ENCODE data around the gene SCD5.
"Not testable (repeated sequence)": the region's sequence is repeated elsewhere in the genome, so short reads cannot be mapped to it uniquely, and the experiment has no call there.

SCD5 gene

GRCh38 chr4:82798168-82799005, at the start of gene SCD5:
Gene SCD5 (minus strand): TSS chr4:82798796. CDS start chr4:82798537, 259 bp downstream.
- Mint-ChIP-seq H3K4me1 (peaks cover 13% of the 10 kb centered on the region), H3K27me3 (peaks cover 45% of the 10 kb centered on the region), H3K36me3 (ENCODE audit: low read depth) (no peaks in the 10 kb centered on the region), H3K4me3 (peak within 1 kb of the TSS; percentile 74), H3K27ac (no peak within 1 kb of the TSS), H3K9me3 (no peaks in the 10 kb centered on the region)
- peak; percentile 95 for ATAC-seq
- DNase-seq = peak; percentile 58

GRCh38 chr4:82842593-82842992, 44.0 kb upstream of the SCD5 start:
- H3K4me3 Mint-ChIP-seq = no peak overlapping the region
- no peaks in the 10 kb centered on the region for H3K27me3 Mint-ChIP-seq
- DNase-seq = no peak
- H3K4me1 Mint-ChIP-seq = no peaks in the 10 kb centered on the region
- no peak for ATAC-seq
- H3K36me3 Mint-ChIP-seq (ENCODE audit: low read depth) = peaks cover 47% of the 10 kb centered on the region
- H3K9me3 Mint-ChIP-seq = no peaks in the 10 kb centered on the region
- no peak overlapping the region for H3K27ac Mint-ChIP-seq

GRCh38 chr4:82839624-82840023, 41.0 kb upstream of the SCD5 start:
- Mint-ChIP-seq H3K36me3 (ENCODE audit: low read depth) (peaks cover 45% of the 10 kb centered on the region), H3K4me1 (no peaks in the 10 kb centered on the region), H3K27me3 (no peaks in the 10 kb centered on the region), H3K9me3 (no peaks in the 10 kb centered on the region), H3K4me3 (no peak overlapping the region), H3K27ac (no peak overlapping the region)
- ATAC-seq (no peak), DNase-seq (no peak)

GRCh38 chr4:82833696-82834313, 35.2 kb upstream of the SCD5 start:
- peaks cover 43% of the 10 kb centered on the region for H3K36me3 Mint-ChIP-seq (ENCODE audit: low read depth)
- no peak for DNase-seq
- H3K27me3 Mint-ChIP-seq = no peaks in the 10 kb centered on the region
- H3K27ac Mint-ChIP-seq = no peak overlapping the region
- ATAC-seq = no peak
- no peaks in the 10 kb centered on the region for H3K4me1 Mint-ChIP-seq
- H3K4me3 Mint-ChIP-seq = no peak overlapping the region
- H3K9me3 Mint-ChIP-seq = no peaks in the 10 kb centered on the region

DNA sequence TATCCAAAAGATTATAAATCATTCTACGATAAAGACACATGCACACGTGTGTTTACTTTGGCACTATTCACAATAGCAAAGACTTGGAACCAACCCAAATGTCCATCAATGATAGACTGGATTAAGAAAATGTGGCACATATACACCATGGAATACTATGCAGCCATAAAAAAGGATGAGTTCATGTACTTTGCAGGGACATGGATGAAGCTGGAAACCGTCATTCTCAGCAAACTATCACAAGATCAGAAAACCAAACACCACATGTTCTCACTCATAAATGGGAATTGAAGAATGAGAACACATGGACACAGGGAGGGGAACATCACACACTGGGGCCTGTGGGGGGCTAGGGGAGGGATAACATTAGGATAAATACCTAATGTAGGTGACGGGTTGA, 34.5 kb upstream of the SCD5 start:
- H3K27ac Mint-ChIP-seq, H3K27me3 Mint-ChIP-seq, ATAC-seq, H3K9me3 Mint-ChIP-seq, H3K4me1 Mint-ChIP-seq, H3K4me3 Mint-ChIP-seq, DNase-seq: not testable (repeated sequence)
- H3K36me3 Mint-ChIP-seq (ENCODE audit: low read depth) = peaks cover 41% of the 10 kb centered on the region

GRCh38 chr4:82825425-82825824, 26.8 kb upstream of the SCD5 start:
- Mint-ChIP-seq H3K9me3 (no peaks in the 10 kb centered on the region), H3K36me3 (ENCODE audit: low read depth) (peaks cover 49% of the 10 kb centered on the region), H3K4me3 (no peak overlapping the region), H3K4me1 (peaks cover 11% of the 10 kb centered on the region), H3K27ac (no peak overlapping the region), H3K27me3 (no peaks in the 10 kb centered on the region)
- ATAC-seq = no peak
- DNase-seq = no peak

DNA sequence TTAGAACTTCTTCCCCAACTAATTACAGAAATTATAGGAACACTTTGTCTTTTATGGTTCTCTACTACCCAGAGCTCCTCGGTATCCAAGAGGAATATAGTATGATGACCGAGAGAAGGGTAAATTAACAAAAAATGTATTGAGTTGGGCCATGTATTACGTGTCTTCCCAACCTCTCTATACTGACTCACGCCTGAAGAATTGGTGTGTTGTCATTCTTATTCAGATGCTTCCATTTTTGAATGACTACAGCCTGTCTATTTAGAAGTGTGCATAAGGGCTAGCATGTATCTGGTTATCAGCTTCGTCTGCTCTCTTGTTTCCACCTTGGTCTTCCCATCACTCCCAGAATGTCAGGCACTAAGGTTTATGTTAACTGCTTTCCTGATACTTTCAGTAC, 24.5 kb upstream of the SCD5 start:
- Mint-ChIP-seq H3K4me3 (no peak overlapping the region), H3K27me3 (no peaks in the 10 kb centered on the region), H3K36me3 (ENCODE audit: low read depth) (peaks cover 56% of the 10 kb centered on the region), H3K27ac (no peak overlapping the region), H3K9me3 (no peaks in the 10 kb centered on the region), H3K4me1 (peaks cover 15% of the 10 kb centered on the region)
- no peak for DNase-seq
- ATAC-seq = no peak

DNA sequence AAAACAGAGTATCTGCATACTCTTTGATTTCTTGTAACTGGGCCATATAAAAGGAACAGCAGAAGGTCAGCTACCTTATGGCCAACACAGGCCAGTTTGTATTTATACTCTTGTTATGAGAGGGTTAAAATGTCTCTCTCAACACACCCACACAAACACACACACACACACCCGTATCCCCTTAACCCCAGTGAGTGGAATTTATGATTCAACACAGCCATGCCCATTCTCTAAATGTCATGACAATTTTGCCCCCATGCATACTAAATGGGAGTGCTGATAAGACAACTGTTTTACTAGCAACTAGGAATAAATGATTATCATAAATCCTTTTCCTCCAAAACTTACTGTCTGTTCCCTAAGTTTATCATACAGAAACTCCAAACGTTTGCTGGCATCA, 22.1 kb upstream of the SCD5 start:
- Mint-ChIP-seq H3K4me3 (peak overlapping the region; percentile 22), H3K9me3 (no peaks in the 10 kb centered on the region), H3K36me3 (ENCODE audit: low read depth) (peaks cover 48% of the 10 kb centered on the region), H3K27me3 (no peaks in the 10 kb centered on the region), H3K27ac (peak overlapping the region; percentile 83), H3K4me1 (peaks cover 15% of the 10 kb centered on the region)
- peak; percentile 79 for ATAC-seq
- DNase-seq = no peak

DNA sequence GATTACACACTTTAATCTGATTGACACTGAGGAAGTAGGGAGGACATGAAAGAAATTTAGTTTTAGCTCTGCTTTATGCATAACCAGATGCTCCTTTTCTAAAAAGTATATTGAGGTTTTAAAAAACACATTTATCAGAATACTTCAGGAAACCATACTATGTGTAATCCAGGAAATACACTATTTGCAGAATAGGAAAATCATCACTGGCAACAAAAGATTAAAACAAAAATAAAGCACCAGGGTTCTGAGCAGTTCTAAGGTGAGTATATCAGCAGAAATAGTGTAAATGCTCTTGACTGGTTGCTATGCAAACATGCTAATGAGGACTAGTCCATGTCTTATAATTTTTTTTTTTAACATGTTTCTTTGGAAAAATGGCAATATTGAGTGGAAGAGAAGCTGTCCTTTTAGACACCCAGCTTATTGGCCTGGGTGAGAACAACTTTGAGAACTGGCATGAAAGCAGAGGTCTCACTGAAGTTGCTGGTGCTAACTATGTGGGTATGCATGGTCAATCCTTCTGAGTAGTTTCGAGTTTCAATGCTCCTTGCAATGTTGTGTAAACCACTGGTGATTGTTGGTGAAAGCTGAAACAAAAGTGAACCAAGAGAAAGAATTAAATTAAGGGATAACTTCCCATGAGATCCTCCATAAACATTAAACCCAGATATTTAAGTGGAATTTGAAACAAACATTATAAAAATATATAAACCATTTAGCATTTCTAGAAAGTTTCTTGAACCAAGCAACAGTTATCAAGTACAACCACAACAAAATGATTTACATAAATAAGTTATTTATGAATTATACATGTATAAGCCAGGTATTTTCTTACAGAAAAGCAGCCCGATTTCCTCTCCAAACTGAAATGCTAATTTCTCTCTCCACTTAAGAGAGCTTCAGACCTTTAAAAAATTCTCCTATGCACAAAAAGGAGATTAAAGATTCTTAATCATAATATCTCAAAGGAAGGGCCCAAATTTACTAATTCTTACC, 20.4 kb upstream of the SCD5 start:
- no peak for DNase-seq
- no peaks in the 10 kb centered on the region for H3K9me3 Mint-ChIP-seq
- H3K27ac Mint-ChIP-seq = no peak overlapping the region

GRCh38 chr4:82816874-82817273, 18.3 kb upstream of the SCD5 start:
- H3K9me3 Mint-ChIP-seq = not testable (repeated sequence)

More for the DNA sequence above, 20.4 kb upstream of the SCD5 start:
- Mint-ChIP-seq H3K27me3 (no peaks in the 10 kb centered on the region), H3K36me3 (ENCODE audit: low read depth) (peaks cover 40% of the 10 kb centered on the region), H3K4me3 (no peak overlapping the region), H3K4me1 (peaks cover 15% of the 10 kb centered on the region)
- no peak for ATAC-seq

GRCh38 chr4:82814034-82814433, 15.4 kb upstream of the SCD5 start:
- H3K36me3 Mint-ChIP-seq (ENCODE audit: low read depth) = peaks cover 15% of the 10 kb centered on the region
- H3K27ac Mint-ChIP-seq = no peak overlapping the region
- ATAC-seq (no peak), DNase-seq (no peak)
- H3K4me1 Mint-ChIP-seq = no peaks in the 10 kb centered on the region
- no peak overlapping the region for H3K4me3 Mint-ChIP-seq
- H3K27me3 Mint-ChIP-seq = no peaks in the 10 kb centered on the region
- no peaks in the 10 kb centered on the region for H3K9me3 Mint-ChIP-seq

More at GRCh38 chr4:82816874-82817273, 18.3 kb upstream of the SCD5 start:
- Mint-ChIP-seq H3K4me1 (peaks cover 15% of the 10 kb centered on the region), H3K36me3 (ENCODE audit: low read depth) (peaks cover 32% of the 10 kb centered on the region)
- DNase-seq, H3K27me3 Mint-ChIP-seq, H3K4me3 Mint-ChIP-seq, ATAC-seq, H3K27ac Mint-ChIP-seq: not testable (repeated sequence)

DNA sequence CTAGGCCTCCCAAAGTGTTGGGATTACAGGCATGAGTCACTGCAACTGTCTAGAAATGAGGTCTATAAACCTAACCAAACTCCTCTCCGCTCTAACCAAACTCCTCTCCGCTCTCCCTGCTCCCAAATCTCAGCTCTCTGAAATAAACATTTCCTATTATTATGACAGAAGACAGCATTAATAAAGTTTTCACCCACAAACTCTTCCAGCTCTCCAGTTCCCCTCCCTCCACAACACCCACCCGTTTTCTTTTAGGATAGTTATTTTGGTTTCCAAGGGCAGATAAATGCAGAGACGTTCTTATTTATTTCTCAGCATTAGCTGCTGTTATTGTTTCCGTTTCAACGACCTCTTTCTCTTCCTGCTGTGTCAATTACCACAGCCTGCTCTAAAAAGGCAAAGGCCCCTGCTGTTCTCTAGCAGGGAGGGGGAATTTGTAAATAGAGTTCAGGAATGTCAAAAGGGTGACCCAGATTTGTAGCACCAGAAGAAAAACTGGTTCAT, 13.3 kb upstream of the SCD5 start:
- DNase-seq (no peak), ATAC-seq (no peak)
- no peaks in the 10 kb centered on the region for H3K9me3 Mint-ChIP-seq
- H3K36me3 Mint-ChIP-seq (ENCODE audit: low read depth) = peaks cover 2% of the 10 kb centered on the region
- no peak overlapping the region for H3K27ac Mint-ChIP-seq
- H3K4me3 Mint-ChIP-seq = no peak overlapping the region
- H3K27me3 Mint-ChIP-seq = no peaks in the 10 kb centered on the region
- no peaks in the 10 kb centered on the region for H3K4me1 Mint-ChIP-seq

GRCh38 chr4:82811392-82811791, 12.8 kb upstream of the SCD5 start:
- Mint-ChIP-seq H3K27me3 (no peaks in the 10 kb centered on the region), H3K9me3 (no peaks in the 10 kb centered on the region), H3K36me3 (ENCODE audit: low read depth) (no peaks in the 10 kb centered on the region), H3K4me1 (no peaks in the 10 kb centered on the region), H3K4me3 (no peak overlapping the region), H3K27ac (no peak overlapping the region)
- no peak for ATAC-seq
- DNase-seq = no peak

DNA sequence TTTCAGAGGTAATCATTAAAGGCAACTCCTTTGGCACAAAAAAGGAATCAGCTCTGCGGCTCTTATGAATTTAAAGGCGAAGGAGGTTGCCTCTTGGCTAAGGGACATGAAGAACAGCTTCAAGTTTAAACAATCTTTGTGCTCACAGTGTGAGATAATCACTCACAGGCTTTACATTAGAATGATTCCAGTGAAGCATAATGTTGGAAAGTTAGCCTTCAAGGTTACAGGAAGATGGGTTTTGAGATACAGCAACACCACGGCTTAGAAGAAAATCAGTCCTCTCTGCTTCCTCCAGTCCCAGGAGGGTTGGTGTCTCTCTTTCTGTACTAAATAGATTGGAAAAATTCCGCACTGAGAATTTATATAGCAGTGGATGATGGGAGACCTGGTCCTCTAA, 11.6 kb upstream of the SCD5 start:
- H3K27ac Mint-ChIP-seq = no peak overlapping the region
- no peaks in the 10 kb centered on the region for H3K4me1 Mint-ChIP-seq
- no peaks in the 10 kb centered on the region for H3K36me3 Mint-ChIP-seq (ENCODE audit: low read depth)
- no peak for DNase-seq
- ATAC-seq = no peak
- H3K9me3 Mint-ChIP-seq = no peaks in the 10 kb centered on the region
- H3K4me3 Mint-ChIP-seq = no peak overlapping the region
- no peaks in the 10 kb centered on the region for H3K27me3 Mint-ChIP-seq
